ENCODE measurements around the gene ATP1A1.

ATP1A1 gene

GRCh38 chr1:116374353-116375147 is 1.5 kb downstream of the ATP1A1 start:
- FAIRE-seq (no peak), DNase-seq (ENCODE audit: insufficient read length, low spot score) (no peak)
- TF ChIP-seq CTCF (IDR thresholded peaks at IDR 0.05; ENCODE audit: insufficient read depth, missing control alignments): no peak

GRCh38 chr1:116375148-116375886 is 2.3 kb downstream of the ATP1A1 start:
- no peak for FAIRE-seq
- DNase-seq (ENCODE audit: insufficient read length, low spot score): no peak
- TF ChIP-seq CTCF (IDR thresholded peaks at IDR 0.05; ENCODE audit: insufficient read depth, missing control alignments): no peak

GRCh38 chr1:116375887-116376728 is 3.1 kb downstream of the ATP1A1 start:
- no peak for FAIRE-seq
- no peak for DNase-seq (ENCODE audit: insufficient read length, low spot score)
- TF ChIP-seq CTCF (IDR thresholded peaks at IDR 0.05; ENCODE audit: insufficient read depth, missing control alignments): no peak

GRCh38 chr1:116376729-116377086 is 3.7 kb downstream of the ATP1A1 start:
- FAIRE-seq (no peak), DNase-seq (ENCODE audit: insufficient read length, low spot score) (no peak)
- no peak for TF ChIP-seq CTCF (IDR thresholded peaks at IDR 0.05; ENCODE audit: insufficient read depth, missing control alignments)

GRCh38 chr1:116377541-116378529 is 4.8 kb downstream of the ATP1A1 start:
- FAIRE-seq: no peak
- TF ChIP-seq CTCF (IDR thresholded peaks at IDR 0.05; ENCODE audit: insufficient read depth, missing control alignments): no peak
- no peak for DNase-seq (ENCODE audit: insufficient read length, low spot score)

- FAIRE-seq (no peak), DNase-seq (ENCODE audit: insufficient read length, low spot score) (no peak)
- no peak for TF ChIP-seq CTCF (IDR thresholded peaks at IDR 0.05; ENCODE audit: insufficient read depth, missing control alignments)
These were observed 6.1 kb downstream of the ATP1A1 start for GRCh38 chr1:116379057-116379630.
